SK-N-SH treated with all-trans-retinoic acid at 6 μM for 48 hours (cell line): ENCODE data around the gene TRIM44.

Experiments used
- ATAC-seq: fragments of 200-7000 bp; cut with Tn5 transposase; 3 replicates; pipeline ENCODE4 v1.9.1; 2020; ENCODE audit warnings: mild to moderate bottlenecking, moderate library complexity
- ARNTL ChIP-seq: fragments of 450-650 bp; formaldehyde crosslinking; IDR thresholded peaks from 2 replicates; pipeline ENCODE4 v1.5.0; 2020; ENCODE audit warnings: low read depth, mild to moderate bottlenecking, moderate library complexity, borderline replicate concordance
- CSDC2 ChIP-seq: fragments of 250-450 bp; sonication (Bioruptor Pico); IDR thresholded peaks from 2 replicates; pipeline ENCODE4 v1.5.0; 2020; ENCODE audit warnings: mild to moderate bottlenecking, moderate library complexity
- ESRRG ChIP-seq: fragments of 250-450 bp; sonication (Bioruptor Pico); IDR thresholded peaks from 2 replicates; pipeline ENCODE4 v1.6.1; 2021; ENCODE audit warnings: mild to moderate bottlenecking
- OSR1 ChIP-seq: fragments of 250-450 bp; sonication (Bioruptor Pico); IDR thresholded peaks from 2 replicates; pipeline ENCODE4 v1.8.0; 2022; ENCODE audit warnings: moderate library complexity, mild to moderate bottlenecking, inconsistent platforms
- PPARA ChIP-seq: fragments of 250-450 bp; sonication (Bioruptor Pico); IDR thresholded peaks from 2 replicates; pipeline ENCODE4 v1.5.0; 2020; ENCODE audit warnings: mild to moderate bottlenecking, borderline replicate concordance
- RARB ChIP-seq: fragments of 250-450 bp; sonication (Bioruptor Pico); IDR thresholded peaks from 2 replicates; pipeline ENCODE4 v1.8.0; 2021; ENCODE audit warnings: mild to moderate bottlenecking, moderate library complexity
- TCF4 ChIP-seq: fragments of 250-450 bp; sonication (Bioruptor Pico); IDR thresholded peaks from 2 replicates; pipeline ENCODE4 v1.8.0; 2021; ENCODE audit warnings: mild to moderate bottlenecking, moderate library complexity, borderline replicate concordance
- TOX ChIP-seq: fragments of 250-450 bp; sonication (Bioruptor Pico); IDR thresholded peaks from 2 replicates; pipeline ENCODE4 v1.8.0; 2021; ENCODE audit warnings: mild to moderate bottlenecking, moderate library complexity, borderline replicate concordance
- ZC3H10 ChIP-seq: fragments of 250-450 bp; sonication (Bioruptor Pico); IDR thresholded peaks from 2 replicates; pipeline ENCODE4 v1.5.1; 2021; ENCODE audit warnings: mild to moderate bottlenecking, moderate library complexity
- ZFP3 ChIP-seq: fragments of 250-450 bp; sonication (Bioruptor Pico); IDR thresholded peaks from 2 replicates; pipeline ENCODE4 v1.5.0; 2020; ENCODE audit warnings: mild to moderate bottlenecking, moderate library complexity
- ZFP30 ChIP-seq: fragments of 450-650 bp; formaldehyde crosslinking; IDR thresholded peaks from 2 replicates; pipeline ENCODE4 v1.5.0; 2022; ENCODE audit warnings: mild to moderate bottlenecking, moderate library complexity
- ZNF565 ChIP-seq: fragments of 450-650 bp; formaldehyde crosslinking; conservative IDR thresholded peaks from 2 replicates; pipeline ENCODE4 v1.5.0; 2020; ENCODE audit warnings: low read depth, mild to moderate bottlenecking, moderate library complexity
- ZNF70 ChIP-seq: fragments of 450-650 bp; formaldehyde crosslinking; IDR thresholded peaks from 2 replicates; pipeline ENCODE4 v1.5.0; 2020; ENCODE audit warnings: mild to moderate bottlenecking, moderate library complexity
- ZNF8 ChIP-seq: fragments of 450-650 bp; formaldehyde crosslinking; IDR thresholded peaks from 2 replicates; pipeline ENCODE4 v1.5.0; 2020; ENCODE audit warnings: mild to moderate bottlenecking, moderate library complexity
- TF ChIP-seq, protein P1 (sequence below): fragments of 250-450 bp; sonication (Bioruptor Pico); IDR thresholded peaks from 2 replicates; pipeline ENCODE4 v1.5.0; 2020; ENCODE audit warnings: mild to moderate bottlenecking, moderate library complexity
- TF ChIP-seq, protein P2 (sequence below): fragments of 250-450 bp; sonication (Bioruptor Pico); IDR thresholded peaks from 2 replicates; pipeline ENCODE4 v1.5.1; 2021; ENCODE audit warnings: mild to moderate bottlenecking, moderate library complexity
- TF ChIP-seq, protein P3 (sequence below): fragments of 250-450 bp; sonication (Bioruptor Pico); IDR thresholded peaks from 2 replicates; pipeline ENCODE4 v1.8.0; 2021; ENCODE audit warnings: low read depth, mild to moderate bottlenecking, moderate library complexity, borderline replicate concordance
- TF ChIP-seq, protein P4 (sequence below): fragments of 250-450 bp; sonication (Bioruptor Pico); IDR thresholded peaks from 2 replicates; pipeline ENCODE4 v1.8.0; 2020; ENCODE audit warnings: mild to moderate bottlenecking, moderate library complexity, borderline replicate concordance
- TF ChIP-seq, protein P5 (sequence below): fragments of 250-450 bp; sonication (Bioruptor Pico); IDR thresholded peaks from 2 replicates; pipeline ENCODE4 v1.5.1; 2020; ENCODE audit warnings: low read depth, mild to moderate bottlenecking, moderate library complexity

The TRIM44 gene

DNA sequence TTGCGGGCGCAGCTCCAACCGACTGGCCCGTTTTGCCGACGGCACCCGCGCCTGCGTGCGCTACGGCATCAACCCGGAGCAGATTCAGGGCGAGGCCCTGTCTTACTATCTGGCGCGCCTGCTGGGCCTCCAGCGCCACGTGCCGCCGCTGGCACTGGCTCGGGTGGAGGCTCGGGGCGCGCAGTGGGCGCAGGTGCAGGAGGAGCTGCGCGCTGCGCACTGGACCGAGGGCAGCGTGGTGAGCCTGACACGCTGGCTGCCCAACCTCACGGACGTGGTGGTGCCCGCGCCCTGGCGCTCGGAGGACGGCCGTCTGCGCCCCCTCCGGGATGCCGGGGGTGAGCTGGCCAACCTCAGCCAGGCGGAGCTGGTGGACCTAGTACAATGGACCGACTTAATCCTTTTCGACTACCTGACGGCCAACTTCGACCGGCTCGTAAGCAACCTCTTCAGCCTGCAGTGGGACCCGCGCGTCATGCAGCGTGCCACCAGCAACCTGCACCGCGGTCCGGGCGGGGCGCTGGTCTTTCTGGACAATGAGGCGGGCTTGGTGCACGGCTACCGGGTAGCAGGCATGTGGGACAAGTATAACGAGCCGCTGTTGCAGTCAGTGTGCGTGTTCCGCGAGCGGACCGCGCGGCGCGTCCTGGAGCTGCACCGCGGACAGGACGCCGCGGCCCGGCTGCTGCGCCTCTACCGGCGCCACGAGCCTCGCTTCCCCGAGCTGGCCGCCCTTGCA is 43.3 kb upstream of the TRIM44 start:
- peak; percentile 15 for ATAC-seq
- TF ChIP-seq ZFP3 (CRISPR knock-in tag) (0 out of 2 replicates have a peak, but pooled peaks have one; percentile 9), TCF4 (CRISPR knock-in tag) (no peak)

DNA sequence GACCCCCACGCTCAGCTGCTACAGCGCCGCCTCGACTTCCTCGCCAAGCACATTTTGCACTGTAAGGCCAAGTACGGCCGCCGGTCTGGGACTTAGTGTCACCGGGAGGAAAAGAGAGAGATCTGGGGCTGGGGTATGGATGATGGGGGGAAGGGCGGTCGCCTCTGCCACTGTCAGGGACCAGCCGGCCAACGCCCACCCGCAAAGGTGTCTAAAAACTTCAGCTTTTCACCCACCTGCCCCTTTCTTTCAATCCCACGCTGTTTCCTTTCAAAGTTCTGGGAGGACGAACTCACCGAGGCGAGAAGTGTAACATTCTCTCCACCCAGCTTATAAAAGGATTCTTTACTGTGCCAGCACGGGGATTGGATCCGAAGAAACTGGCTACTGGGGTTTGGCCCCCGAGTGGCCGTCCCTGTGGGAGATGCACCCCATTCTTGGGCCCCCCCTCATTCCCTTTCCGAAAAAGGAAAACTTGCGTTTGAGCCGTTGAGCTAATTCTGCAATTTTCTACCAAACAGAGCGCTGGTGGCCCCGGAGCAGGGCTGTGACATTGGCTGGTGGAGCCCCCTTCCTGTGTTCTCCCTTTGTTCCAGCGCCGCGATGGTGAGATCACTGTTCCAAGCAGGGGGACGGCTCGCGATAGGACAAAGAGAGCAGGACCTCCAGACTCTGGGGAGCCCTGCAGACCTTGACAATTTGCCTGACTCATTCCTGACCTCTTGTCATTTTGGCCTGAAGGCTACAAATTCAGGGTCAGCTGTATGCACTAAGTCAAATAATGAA is 42.5 kb upstream of the TRIM44 start:
- no peak for TF ChIP-seq ZNF565 (CRISPR knock-in tag)
- no peak for TF ChIP-seq PPARA (CRISPR knock-in tag)
- TF ChIP-seq, protein P1, sequence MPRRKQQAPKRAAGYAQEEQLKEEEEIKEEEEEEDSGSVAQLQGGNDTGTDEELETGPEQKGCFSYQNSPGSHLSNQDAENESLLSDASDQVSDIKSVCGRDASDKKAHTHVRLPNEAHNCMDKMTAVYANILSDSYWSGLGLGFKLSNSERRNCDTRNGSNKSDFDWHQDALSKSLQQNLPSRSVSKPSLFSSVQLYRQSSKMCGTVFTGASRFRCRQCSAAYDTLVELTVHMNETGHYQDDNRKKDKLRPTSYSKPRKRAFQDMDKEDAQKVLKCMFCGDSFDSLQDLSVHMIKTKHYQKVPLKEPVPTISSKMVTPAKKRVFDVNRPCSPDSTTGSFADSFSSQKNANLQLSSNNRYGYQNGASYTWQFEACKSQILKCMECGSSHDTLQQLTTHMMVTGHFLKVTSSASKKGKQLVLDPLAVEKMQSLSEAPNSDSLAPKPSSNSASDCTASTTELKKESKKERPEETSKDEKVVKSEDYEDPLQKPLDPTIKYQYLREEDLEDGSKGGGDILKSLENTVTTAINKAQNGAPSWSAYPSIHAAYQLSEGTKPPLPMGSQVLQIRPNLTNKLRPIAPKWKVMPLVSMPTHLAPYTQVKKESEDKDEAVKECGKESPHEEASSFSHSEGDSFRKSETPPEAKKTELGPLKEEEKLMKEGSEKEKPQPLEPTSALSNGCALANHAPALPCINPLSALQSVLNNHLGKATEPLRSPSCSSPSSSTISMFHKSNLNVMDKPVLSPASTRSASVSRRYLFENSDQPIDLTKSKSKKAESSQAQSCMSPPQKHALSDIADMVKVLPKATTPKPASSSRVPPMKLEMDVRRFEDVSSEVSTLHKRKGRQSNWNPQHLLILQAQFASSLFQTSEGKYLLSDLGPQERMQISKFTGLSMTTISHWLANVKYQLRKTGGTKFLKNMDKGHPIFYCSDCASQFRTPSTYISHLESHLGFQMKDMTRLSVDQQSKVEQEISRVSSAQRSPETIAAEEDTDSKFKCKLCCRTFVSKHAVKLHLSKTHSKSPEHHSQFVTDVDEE = no peak
- TF ChIP-seq ZFP30 = no peak
- ATAC-seq = peak; percentile 5; the same call in 1 of the 3 replicates

DNA sequence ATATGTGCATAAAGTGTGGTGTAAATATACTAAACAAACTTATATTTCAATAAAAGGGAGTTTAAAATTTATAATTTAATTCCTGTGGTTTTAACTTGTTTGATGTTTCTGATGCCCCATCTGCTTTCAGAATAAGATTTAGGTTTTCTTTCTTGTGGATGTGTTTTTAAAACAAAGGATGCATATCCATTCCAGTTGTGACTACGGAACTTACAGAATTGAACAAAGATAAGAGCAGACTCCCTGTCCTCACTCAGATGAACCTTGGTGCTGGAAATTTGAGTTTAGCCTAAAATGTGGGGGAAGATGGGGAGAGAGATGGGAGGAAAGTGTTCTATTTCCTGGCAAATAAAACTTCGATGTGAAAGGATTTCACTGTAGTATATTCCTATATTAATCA is 41.8 kb upstream of the TRIM44 start:
- ATAC-seq = no peak
- TF ChIP-seq, protein P2, sequence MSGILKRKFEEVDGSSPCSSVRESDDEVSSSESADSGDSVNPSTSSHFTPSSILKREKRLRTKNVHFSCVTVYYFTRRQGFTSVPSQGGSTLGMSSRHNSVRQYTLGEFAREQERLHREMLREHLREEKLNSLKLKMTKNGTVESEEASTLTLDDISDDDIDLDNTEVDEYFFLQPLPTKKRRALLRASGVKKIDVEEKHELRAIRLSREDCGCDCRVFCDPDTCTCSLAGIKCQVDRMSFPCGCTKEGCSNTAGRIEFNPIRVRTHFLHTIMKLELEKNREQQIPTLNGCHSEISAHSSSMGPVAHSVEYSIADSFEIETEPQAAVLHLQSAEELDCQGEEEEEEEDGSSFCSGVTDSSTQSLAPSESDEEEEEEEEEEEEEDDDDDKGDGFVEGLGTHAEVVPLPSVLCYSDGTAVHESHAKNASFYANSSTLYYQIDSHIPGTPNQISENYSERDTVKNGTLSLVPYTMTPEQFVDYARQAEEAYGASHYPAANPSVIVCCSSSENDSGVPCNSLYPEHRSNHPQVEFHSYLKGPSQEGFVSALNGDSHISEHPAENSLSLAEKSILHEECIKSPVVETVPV (CRISPR knock-in tag) = no peak
- TF ChIP-seq, protein P3, sequence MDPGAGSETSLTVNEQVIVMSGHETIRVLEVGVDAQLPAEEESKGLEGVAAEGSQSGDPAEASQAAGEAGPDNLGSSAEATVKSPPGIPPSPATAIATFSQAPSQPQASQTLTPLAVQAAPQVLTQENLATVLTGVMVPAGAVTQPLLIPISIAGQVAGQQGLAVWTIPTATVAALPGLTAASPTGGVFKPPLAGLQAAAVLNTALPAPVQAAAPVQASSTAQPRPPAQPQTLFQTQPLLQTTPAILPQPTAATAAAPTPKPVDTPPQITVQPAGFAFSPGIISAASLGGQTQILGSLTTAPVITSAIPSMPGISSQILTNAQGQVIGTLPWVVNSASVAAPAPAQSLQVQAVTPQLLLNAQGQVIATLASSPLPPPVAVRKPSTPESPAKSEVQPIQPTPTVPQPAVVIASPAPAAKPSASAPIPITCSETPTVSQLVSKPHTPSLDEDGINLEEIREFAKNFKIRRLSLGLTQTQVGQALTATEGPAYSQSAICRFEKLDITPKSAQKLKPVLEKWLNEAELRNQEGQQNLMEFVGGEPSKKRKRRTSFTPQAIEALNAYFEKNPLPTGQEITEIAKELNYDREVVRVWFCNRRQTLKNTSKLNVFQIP = no peak
- TF ChIP-seq ESRRG (CRISPR knock-in tag) (no peak), RARB (CRISPR knock-in tag) (no peak), ZNF8 (CRISPR knock-in tag) (no peak), TCF4 (CRISPR knock-in tag) (no peak), ZC3H10 (CRISPR knock-in tag) (no peak), ZNF70 (no peak), ARNTL (no peak), TOX (CRISPR knock-in tag) (no peak), CSDC2 (no peak), OSR1 (CRISPR knock-in tag) (no peak), ZNF565 (CRISPR knock-in tag) (no peak)
- TF ChIP-seq, protein P4, sequence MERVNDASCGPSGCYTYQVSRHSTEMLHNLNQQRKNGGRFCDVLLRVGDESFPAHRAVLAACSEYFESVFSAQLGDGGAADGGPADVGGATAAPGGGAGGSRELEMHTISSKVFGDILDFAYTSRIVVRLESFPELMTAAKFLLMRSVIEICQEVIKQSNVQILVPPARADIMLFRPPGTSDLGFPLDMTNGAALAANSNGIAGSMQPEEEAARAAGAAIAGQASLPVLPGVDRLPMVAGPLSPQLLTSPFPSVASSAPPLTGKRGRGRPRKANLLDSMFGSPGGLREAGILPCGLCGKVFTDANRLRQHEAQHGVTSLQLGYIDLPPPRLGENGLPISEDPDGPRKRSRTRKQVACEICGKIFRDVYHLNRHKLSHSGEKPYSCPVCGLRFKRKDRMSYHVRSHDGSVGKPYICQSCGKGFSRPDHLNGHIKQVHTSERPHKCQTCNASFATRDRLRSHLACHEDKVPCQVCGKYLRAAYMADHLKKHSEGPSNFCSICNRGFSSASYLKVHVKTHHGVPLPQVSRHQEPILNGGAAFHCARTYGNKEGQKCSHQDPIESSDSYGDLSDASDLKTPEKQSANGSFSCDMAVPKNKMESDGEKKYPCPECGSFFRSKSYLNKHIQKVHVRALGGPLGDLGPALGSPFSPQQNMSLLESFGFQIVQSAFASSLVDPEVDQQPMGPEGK = no peak
- TF ChIP-seq, protein P1 = no peak
- TF ChIP-seq, protein P5, sequence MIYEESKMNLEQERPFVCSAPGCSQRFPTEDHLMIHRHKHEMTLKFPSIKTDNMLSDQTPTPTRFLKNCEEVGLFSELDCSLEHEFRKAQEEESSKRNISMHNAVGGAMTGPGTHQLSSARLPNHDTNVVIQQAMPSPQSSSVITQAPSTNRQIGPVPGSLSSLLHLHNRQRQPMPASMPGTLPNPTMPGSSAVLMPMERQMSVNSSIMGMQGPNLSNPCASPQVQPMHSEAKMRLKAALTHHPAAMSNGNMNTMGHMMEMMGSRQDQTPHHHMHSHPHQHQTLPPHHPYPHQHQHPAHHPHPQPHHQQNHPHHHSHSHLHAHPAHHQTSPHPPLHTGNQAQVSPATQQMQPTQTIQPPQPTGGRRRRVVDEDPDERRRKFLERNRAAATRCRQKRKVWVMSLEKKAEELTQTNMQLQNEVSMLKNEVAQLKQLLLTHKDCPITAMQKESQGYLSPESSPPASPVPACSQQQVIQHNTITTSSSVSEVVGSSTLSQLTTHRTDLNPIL (CRISPR knock-in tag) = no peak
- TF ChIP-seq, all 23 proteins: peak for 0
